GM12865 (cell line): ENCODE results near the gene SPDYE4.

Experiments
- DNase-seq: peaks from one replicate; pipeline ENCODE4 v3.0.0; 2010; ENCODE audit warnings: low read depth
- H3K4me3 ChIP-seq: 2 replicates; pipeline ENCODE4 v1.5.1; 2011; ENCODE audit warnings: mild to moderate bottlenecking, low read depth, low read length, control low read depth
- TF ChIP-seq, protein P1 (sequence below): IDR thresholded peaks from 2 replicates; pipeline ENCODE4 v1.5.1; 2011; ENCODE audit warnings: low read length, control low read depth, low read depth, inconsistent platforms; ENCODE audit not compliant: insufficient read depth; ENCODE audit errors: missing control alignments

The SPDYE4 gene

GRCh38 chr17:8726941-8727555, 31.3 kb downstream of the SPDYE4 start:
- TF ChIP-seq, protein P1, sequence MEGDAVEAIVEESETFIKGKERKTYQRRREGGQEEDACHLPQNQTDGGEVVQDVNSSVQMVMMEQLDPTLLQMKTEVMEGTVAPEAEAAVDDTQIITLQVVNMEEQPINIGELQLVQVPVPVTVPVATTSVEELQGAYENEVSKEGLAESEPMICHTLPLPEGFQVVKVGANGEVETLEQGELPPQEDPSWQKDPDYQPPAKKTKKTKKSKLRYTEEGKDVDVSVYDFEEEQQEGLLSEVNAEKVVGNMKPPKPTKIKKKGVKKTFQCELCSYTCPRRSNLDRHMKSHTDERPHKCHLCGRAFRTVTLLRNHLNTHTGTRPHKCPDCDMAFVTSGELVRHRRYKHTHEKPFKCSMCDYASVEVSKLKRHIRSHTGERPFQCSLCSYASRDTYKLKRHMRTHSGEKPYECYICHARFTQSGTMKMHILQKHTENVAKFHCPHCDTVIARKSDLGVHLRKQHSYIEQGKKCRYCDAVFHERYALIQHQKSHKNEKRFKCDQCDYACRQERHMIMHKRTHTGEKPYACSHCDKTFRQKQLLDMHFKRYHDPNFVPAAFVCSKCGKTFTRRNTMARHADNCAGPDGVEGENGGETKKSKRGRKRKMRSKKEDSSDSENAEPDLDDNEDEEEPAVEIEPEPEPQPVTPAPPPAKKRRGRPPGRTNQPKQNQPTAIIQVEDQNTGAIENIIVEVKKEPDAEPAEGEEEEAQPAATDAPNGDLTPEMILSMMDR, result no peak
- no peak for DNase-seq
- H3K4me3 ChIP-seq, result no peak overlapping the region

- no peak for DNase-seq
- TF ChIP-seq, protein P1, result no peak
- H3K4me3 ChIP-seq, result no peak overlapping the region
Measured at GRCh38 chr17:8725881-8726876, 32.2 kb downstream of the SPDYE4 start.

GRCh38 chr17:8724451-8724850, 33.9 kb downstream of the SPDYE4 start:
- no peak for DNase-seq
- H3K4me3 ChIP-seq, result no peak overlapping the region
- TF ChIP-seq, protein P1, result no peak

- no peak for DNase-seq
Measured at GRCh38 chr17:8720596-8720995, 37.8 kb downstream of the SPDYE4 start.

GRCh38 chr17:8719291-8720246, 38.8 kb downstream of the SPDYE4 start:
- TF ChIP-seq, protein P1, result no peak

More at GRCh38 chr17:8720596-8720995, 37.8 kb downstream of the SPDYE4 start:
- no peak overlapping the region for H3K4me3 ChIP-seq
- TF ChIP-seq, protein P1, result no peak

GRCh38 chr17:8718001-8718563, 40.3 kb downstream of the SPDYE4 start:
- TF ChIP-seq, protein P1, result no peak
- DNase-seq, result no peak
- H3K4me3 ChIP-seq, result no peak overlapping the region

More at GRCh38 chr17:8719291-8720246, 38.8 kb downstream of the SPDYE4 start:
- no peak overlapping the region for H3K4me3 ChIP-seq
- no peak for DNase-seq
